OCI-LY7 (cell line): ENCODE results near the gene OR1J4. TPM values are rescaled to one million over a fixed set of nuclear protein-coding genes. Genes with fewer than 3 reads are reported as not detected.

ENCODE experiments used
- Bru-seq: library from RNA; stranded (reverse); fragments of 400-500 nt; gene quantifications from one replicate; lab custom pipeline; 2021; lab: Mats Ljungman, UMichigan
- BruChase-seq, 2 experiments: library from RNA; stranded (reverse); fragments of 400-500 nt; gene quantifications; one replicate each; lab custom pipeline; 2021; lab: Mats Ljungman, UMichigan
- BruUV-seq: library from RNA; stranded (reverse); fragments of 400-500 nt; replicated peaks from 2 replicates; lab custom pipeline; 2021; lab: Mats Ljungman, UMichigan
- CTCF ChIA-PET: fragments of 300-600 bp; sonication (Branson Sonifier 250); formaldehyde crosslinking; loops from one replicate; lab custom pipeline; 2022; ENCODE audit warnings: antibody characterized with exemption; ENCODE audit not compliant: unreplicated experiment; lab: Charles Lee
- POLR2A ChIA-PET: fragments of 300-600 bp; sonication (Branson Sonifier 250); formaldehyde crosslinking; loops from one replicate; lab custom pipeline; 2022; ENCODE audit warnings: antibody characterized with exemption; lab: Charles Lee
- DNase-seq: peaks from one replicate; pipeline ENCODE4 v3.0.0-alpha.2; 2015; ENCODE audit warnings: low spot score
- H2AFZ ChIP-seq: fragments of 200-600 bp; sonication (generic), shearing (Covaris generic); 2 replicates; pipeline ENCODE4 v1.6.1; 2014; ENCODE audit warnings: mild to moderate bottlenecking, antibody characterized with exemption, low read length, moderate library complexity
- H3K27ac ChIP-seq: fragments of 200-600 bp; sonication (generic); 2 replicates; pipeline ENCODE4 v1.5.1; 2014; ENCODE audit warnings: mixed run types, low read depth, mild to moderate bottlenecking, moderate library complexity, low read length, inconsistent platforms; ENCODE audit not compliant: poor library complexity, severe bottlenecking
- H3K36me3 ChIP-seq: fragments of 200-600 bp; sonication (generic); 2 replicates; pipeline ENCODE4 v1.6.1; 2014; ENCODE audit warnings: mild to moderate bottlenecking, antibody characterized with exemption, low read length, moderate library complexity, mixed read lengths; ENCODE audit not compliant: insufficient read depth
- H3K4me1 ChIP-seq: fragments of 200-600 bp; sonication (generic); 2 replicates; pipeline ENCODE4 v1.5.1; 2014; ENCODE audit warnings: mild to moderate bottlenecking, low read length; ENCODE audit not compliant: insufficient read depth, poor library complexity, severe bottlenecking
- H3K4me2 ChIP-seq: fragments of 200-600 bp; sonication (generic); 2 replicates; pipeline ENCODE4 v1.6.1; 2014; ENCODE audit warnings: mild to moderate bottlenecking, low read length
- H3K4me3 ChIP-seq: fragments of 200-600 bp; sonication (generic); 2 replicates; pipeline ENCODE4 v1.5.1; 2014; ENCODE audit warnings: mild to moderate bottlenecking, low read depth, low read length; ENCODE audit not compliant: poor library complexity, severe bottlenecking
- H3K79me2 ChIP-seq: fragments of 200-600 bp; sonication (generic); 2 replicates; pipeline ENCODE4 v1.6.1; 2016; ENCODE audit warnings: low read depth, mild to moderate bottlenecking, low read length, moderate library complexity, mixed read lengths; ENCODE audit not compliant: insufficient read depth
- H3K9me2 ChIP-seq: fragments of 200-600 bp; sonication (generic); 2 replicates; pipeline ENCODE4 v1.6.1; 2016; ENCODE audit warnings: mild to moderate bottlenecking, low read length, mixed read lengths; ENCODE audit not compliant: insufficient read depth
- H3K9me3 ChIP-seq: fragments of 200-600 bp; sonication (generic); 2 replicates; pipeline ENCODE4 v1.6.1; 2014; ENCODE audit warnings: mild to moderate bottlenecking, mixed run types, low read length, mixed read lengths
- H4K20me1 ChIP-seq: fragments of 200-600 bp; sonication (generic); 2 replicates; pipeline ENCODE4 v1.6.1; 2014; ENCODE audit warnings: mild to moderate bottlenecking, antibody characterized with exemption, low read length, moderate library complexity, mixed read lengths; ENCODE audit not compliant: insufficient read depth
- CTCF ChIP-seq: fragments of 200-600 bp; sonication (generic); conservative IDR thresholded peaks from 2 replicates; pipeline ENCODE4 v1.5.1; 2014; ENCODE audit warnings: mild to moderate bottlenecking, antibody characterized with exemption, low read length, moderate library complexity, mixed read lengths
- EZH2phosphoT487 ChIP-seq: fragments of 200-600 bp; sonication (generic); IDR thresholded peaks from 2 replicates; pipeline ENCODE4 v1.6.1; 2018; ENCODE audit warnings: low read depth, borderline replicate concordance, mild to moderate bottlenecking, mixed run types, antibody characterized with exemption, low read length, moderate library complexity, mixed read lengths
- intact Hi-C: fragments of 100-400 bp; cut with micrococcal nuclease; formaldehyde crosslinking; loops from one replicate; pipeline ENCODE4 v1.10.0; 2022; ENCODE audit not compliant: unreplicated experiment
- long read RNA-seq: library from polyadenylated mRNA; stranded (forward); transcript quantifications from one replicate; pipeline ENCODE4 v2.0.0, GENCODE V29; 2022
- total RNA-seq, 2 experiments: library from RNA; depleted of rRNA in 1 of 2; stranded (reverse); fragments of >200 nt in 1 of 2; shearing (Covaris generic) in 1 of 2; gene quantifications; 2 replicates each; pipeline ENCODE4 v1.2.3, GENCODE V29; 2014 to 2022

The OR1J4 gene
- not detected in 2 replicates for total RNA-seq (2014; rRNA removed; shearing (Covaris generic))
- not detected in 2 replicates for total RNA-seq (2022)
- Bru-seq, nascent RNA, result not detected
- not detected for BruChase-seq, experiment 1, labeled RNA remaining after a 6-hour chase
- percentile 11 among the genes with signal in this experiment for BruChase-seq, experiment 2, labeled RNA remaining after a 2-hour chase
- long read RNA-seq, result 0 reads

- Histone ChIP-seq H3K4me2 (no peak within 1 kb of the TSS), H3K36me3 (no peaks in the 10 kb centered on the region), H4K20me1 (no peaks in the 10 kb centered on the region), H3K4me1 (no peaks in the 10 kb centered on the region), H3K79me2 (no peaks in the 10 kb centered on the region), H3K9me3 (no peaks in the 10 kb centered on the region), H3K27ac (no peak within 1 kb of the TSS), H2AFZ (no peak within 1 kb of the TSS), H3K4me3 (no peak within 1 kb of the TSS), H3K9me2 (no peaks in the 10 kb centered on the region)
- POLR2A ChIA-PET, result no interaction called here
- TF ChIP-seq EZH2phosphoT487, result no peak
- TF ChIP-seq CTCF, result no peak
- intact Hi-C loops, result no loop called here
- CTCF ChIA-PET, result no interaction called here
- no TSS peak for BruUV-seq
- no peak for DNase-seq
These were observed at the start of gene OR1J4 for GRCh38 chr9:122518841-122519240. Gene OR1J4, plus strand, starts transcription at chr9:122519141. Its CDS starts 0 bp downstream, at chr9:122519141.

GRCh38 chr9:122474561-122474960, 44.4 kb upstream of the OR1J4 start:
- ChIA-PET CTCF (no interaction called here), POLR2A (interaction anchor here (0.6 kb wide), 1 partner anchor 1008 kb away, joined by 5 read pairs; no protein-coding TSS in a partner anchor)
- Histone ChIP-seq H3K4me1 (no peaks in the 10 kb centered on the region), H3K36me3 (no peaks in the 10 kb centered on the region), H3K79me2 (no peaks in the 10 kb centered on the region), H2AFZ (no peak overlapping the region), H3K9me3 (no peaks in the 10 kb centered on the region), H3K9me2 (no peaks in the 10 kb centered on the region), H3K4me3 (no peak overlapping the region), H3K27ac (no peak overlapping the region), H4K20me1 (no peaks in the 10 kb centered on the region), H3K4me2 (no peak overlapping the region)
- DNase-seq, result no peak
- no TSS peak for BruUV-seq
- intact Hi-C loops, result no loop called here
- TF ChIP-seq CTCF (no peak), EZH2phosphoT487 (no peak)

GRCh38 chr9:122475717-122476116, 43.2 kb upstream of the OR1J4 start:
- no peaks in the 10 kb centered on the region for H3K9me2 ChIP-seq
- no peak overlapping the region for H3K4me2 ChIP-seq
- no peaks in the 10 kb centered on the region for H3K9me3 ChIP-seq
- H2AFZ ChIP-seq, result no peak overlapping the region
- ChIA-PET CTCF (no interaction called here), POLR2A (interaction anchor here (0.5 to 1.4 kb wide), 4 partner anchors 9 to 137 kb away, joined by 3 to 7 read pairs (median 3); no protein-coding TSS in a partner anchor)
- no peaks in the 10 kb centered on the region for H4K20me1 ChIP-seq
- intact Hi-C loops, result no loop called here
- no peak overlapping the region for H3K4me3 ChIP-seq
- no peaks in the 10 kb centered on the region for H3K36me3 ChIP-seq
- H3K4me1 ChIP-seq, result no peaks in the 10 kb centered on the region
- DNase-seq, result no peak
- H3K27ac ChIP-seq, result no peak overlapping the region
- TF ChIP-seq CTCF (no peak), EZH2phosphoT487 (no peak)
- no peaks in the 10 kb centered on the region for H3K79me2 ChIP-seq
- no TSS peak for BruUV-seq
